HG02642 (cell line): ENCODE measurements around the gene EPX.

ENCODE experiments used
- ATAC-seq: cut with Tn5 transposase; IDR thresholded peaks from one replicate; pipeline ENCODE4 v1.9.1; 2021; ENCODE audit warnings: mild to moderate bottlenecking; ENCODE audit not compliant: unreplicated experiment, poor library complexity

Gene EPX

GRCh38 chr17:58219007-58219788, 26.7 kb downstream of the EPX start, which contains the start of gene MKS1:
Gene MKS1 (minus strand): TSS chr17:58219255. CDS start chr17:58219230, 25 bp downstream.
- peak; percentile 98 for ATAC-seq

GRCh38 chr17:58219789-58220183, 27.3 kb downstream of the EPX start:
- no peak for ATAC-seq

- no peak for ATAC-seq
These were observed 31.8 kb downstream of the EPX start for GRCh38 chr17:58224315-58224714.

- no peak for ATAC-seq
These were observed 35.2 kb downstream of the EPX start for GRCh38 chr17:58227733-58228132.

- no peak for ATAC-seq
These were observed 36.2 kb downstream of the EPX start for GRCh38 chr17:58228679-58229078.

- ATAC-seq, result no peak
These were observed 36.9 kb downstream of the EPX start for GRCh38 chr17:58229384-58229783.

- no peak for ATAC-seq
These were observed 37.4 kb downstream of the EPX start for GRCh38 chr17:58229881-58230280.

GRCh38 chr17:58231641-58232040, 39.1 kb downstream of the EPX start:
- no peak for ATAC-seq

GRCh38 chr17:58232707-58233156, 40.2 kb downstream of the EPX start:
- ATAC-seq, result peak; percentile 77

GRCh38 chr17:58233543-58233942, 41.0 kb downstream of the EPX start:
- ATAC-seq, result peak; percentile 61

GRCh38 chr17:58234512-58234911, 42.0 kb downstream of the EPX start:
- ATAC-seq, result no peak

- ATAC-seq, result no peak
These were observed 43.3 kb downstream of the EPX start for GRCh38 chr17:58235821-58236220.

- no peak for ATAC-seq
These were observed 43.9 kb downstream of the EPX start for GRCh38 chr17:58236394-58236793.

- no peak for ATAC-seq
These were observed 45.7 kb downstream of the EPX start, which contains the start of gene LPO for GRCh38 chr17:58238147-58238634. Gene LPO (plus strand): TSS chr17:58238584. CDS start chr17:58242980, 4,396 bp downstream.

- no peak for ATAC-seq
These were observed 47.5 kb downstream of the EPX start for GRCh38 chr17:58239987-58240386.

- no peak for ATAC-seq
These were observed 49.8 kb downstream of the EPX start for GRCh38 chr17:58242171-58242784.

GRCh38 chr17:58244963-58245362, 52.4 kb downstream of the EPX start:
- ATAC-seq, result no peak

- no peak for ATAC-seq
These were observed 53.0 kb downstream of the EPX start for GRCh38 chr17:58245428-58246103.

GRCh38 chr17:58246104-58246740, 53.7 kb downstream of the EPX start:
- ATAC-seq, result no peak

- no peak for ATAC-seq
These were observed 54.3 kb downstream of the EPX start for GRCh38 chr17:58246781-58247180.
